Uterus (tissue), 4 donors: ENCODE results near the gene CHST11. TPM values are rescaled to one million over a fixed set of nuclear protein-coding genes. Genes with fewer than 3 reads are reported as not detected.

Experiments
- DNase-seq, 2 donors: peaks; one replicate each; pipeline ENCODE4 v3.0.0-alpha.2; 2019 to 2020
- H3K27ac ChIP-seq, 2 donors: fragments of 200-600 bp; sonication (generic); 1 replicate in 1 of 2; 2 replicates in 1 of 2; pipeline ENCODE4 v1.5.1; 2016 to 2018
- H3K27me3 ChIP-seq, 2 donors: fragments of 200-600 bp; sonication (generic); one replicate each; pipeline ENCODE4 v1.5.1; 2018 to 2019; ENCODE audit warnings: control low read depth in 1 of 2
- H3K36me3 ChIP-seq, 2 donors: fragments of 200-600 bp; sonication (generic); one replicate each; pipeline ENCODE4 v1.5.1; 2019; ENCODE audit warnings: control low read depth in 1 of 2
- H3K4me1 ChIP-seq, 2 donors: fragments of 200-600 bp; sonication (generic); one replicate each; pipeline ENCODE4 v1.5.1; 2018 to 2019; ENCODE audit warnings: control low read depth in 1 of 2
- H3K4me3 ChIP-seq, 2 donors: fragments of 200-600 bp; sonication (generic); 1 replicate in 1 of 2; 2 replicates in 1 of 2; pipeline ENCODE4 v1.5.1; 2018 to 2019; ENCODE audit warnings: mild to moderate bottlenecking in 1 of 2
- H3K9me3 ChIP-seq, 2 donors: fragments of 200-600 bp; sonication (generic); one replicate each; pipeline ENCODE4 v1.5.1; 2019; ENCODE audit warnings: control low read depth in 1 of 2
- POLR2A ChIP-seq, 2 donors: fragments of 450-650 bp; IDR thresholded peaks; one replicate each; pipeline ENCODE4 v1.6.1; 2016; ENCODE audit warnings: antibody characterized with exemption in 2 of 2, mild to moderate bottlenecking in 1 of 2, moderate library complexity in 1 of 2
- intact Hi-C: fragments of 100-400 bp; cut with DNase I; formaldehyde crosslinking; loops from one replicate; pipeline ENCODE4 v1.15.1; 2023; ENCODE audit warnings: low total_unique reads
- total RNA-seq, 4 donors: library from RNA; depleted of rRNA in 3 of 4; stranded (reverse); fragments of >200 nt in 3 of 4; gene quantifications; one replicate each; pipeline versions ENCODE4 v1.1.0 to v1.2.4, GENCODE V29; 2014 to 2023
- TF ChIP-seq, protein P1 (sequence below), 4 experiments: fragments of 200-600 bp in 2 of 4; fragments of 450-650 bp in 2 of 4; sonication (generic) in 2 of 4; IDR thresholded peaks; one replicate each; pipeline ENCODE4 v1.5.1; 2016 to 2019; ENCODE audit warnings: antibody characterized with exemption in 4 of 4, mild to moderate bottlenecking in 2 of 4, moderate library complexity in 1 of 4
- donor health status: DM: yes; HTN: yes; CAD: no.

Gene CHST11
- total RNA-seq, 4 donors from 2014 or later: 21.0 to 82.1 (median 58.7) TPM

DNA sequence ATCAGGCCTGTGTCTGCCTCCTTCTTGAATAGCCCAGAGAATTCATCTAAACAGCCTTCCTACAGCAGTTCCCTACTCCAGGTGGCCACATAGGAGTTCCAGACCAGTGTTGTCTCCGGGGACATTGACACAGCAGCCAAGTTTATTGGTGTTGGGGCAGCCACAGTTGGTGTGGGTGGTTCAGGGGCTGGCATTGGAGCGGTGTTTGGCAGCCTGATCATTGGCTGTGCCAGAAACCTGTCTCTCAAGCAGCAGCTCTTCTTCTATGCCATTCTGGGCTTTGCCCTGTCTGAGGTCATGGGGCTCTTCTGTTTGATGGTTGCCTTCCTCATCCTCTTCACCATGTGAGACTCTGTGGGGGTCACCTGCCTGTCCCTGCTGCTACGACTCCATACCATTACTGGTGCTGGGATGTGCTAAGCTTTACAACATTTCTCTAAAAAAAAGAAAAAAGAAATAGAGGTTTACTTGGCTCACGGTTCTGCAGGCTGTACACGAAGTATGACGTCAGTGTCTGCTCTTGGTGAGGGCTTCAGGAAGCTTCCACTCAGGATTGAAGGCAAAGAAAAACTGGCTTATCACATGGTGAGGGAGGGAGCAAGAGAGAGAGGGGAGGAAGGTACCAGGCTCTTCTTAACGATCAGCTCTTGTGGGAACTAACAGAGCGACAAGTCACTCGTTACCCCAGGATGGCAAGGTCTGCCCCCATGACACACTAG is 57.5 kb downstream of the CHST11 start:
- Histone ChIP-seq H3K9me3 (no peaks in the 10 kb centered on the region), H3K27ac (no peak overlapping the region), H3K4me1 (no peaks in the 10 kb centered on the region), H3K27me3 (no peaks in the 10 kb centered on the region), H3K36me3 (no peaks in the 10 kb centered on the region), H3K4me3 (no peak overlapping the region)
- TF ChIP-seq, protein P1, sequence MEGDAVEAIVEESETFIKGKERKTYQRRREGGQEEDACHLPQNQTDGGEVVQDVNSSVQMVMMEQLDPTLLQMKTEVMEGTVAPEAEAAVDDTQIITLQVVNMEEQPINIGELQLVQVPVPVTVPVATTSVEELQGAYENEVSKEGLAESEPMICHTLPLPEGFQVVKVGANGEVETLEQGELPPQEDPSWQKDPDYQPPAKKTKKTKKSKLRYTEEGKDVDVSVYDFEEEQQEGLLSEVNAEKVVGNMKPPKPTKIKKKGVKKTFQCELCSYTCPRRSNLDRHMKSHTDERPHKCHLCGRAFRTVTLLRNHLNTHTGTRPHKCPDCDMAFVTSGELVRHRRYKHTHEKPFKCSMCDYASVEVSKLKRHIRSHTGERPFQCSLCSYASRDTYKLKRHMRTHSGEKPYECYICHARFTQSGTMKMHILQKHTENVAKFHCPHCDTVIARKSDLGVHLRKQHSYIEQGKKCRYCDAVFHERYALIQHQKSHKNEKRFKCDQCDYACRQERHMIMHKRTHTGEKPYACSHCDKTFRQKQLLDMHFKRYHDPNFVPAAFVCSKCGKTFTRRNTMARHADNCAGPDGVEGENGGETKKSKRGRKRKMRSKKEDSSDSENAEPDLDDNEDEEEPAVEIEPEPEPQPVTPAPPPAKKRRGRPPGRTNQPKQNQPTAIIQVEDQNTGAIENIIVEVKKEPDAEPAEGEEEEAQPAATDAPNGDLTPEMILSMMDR (IDR thresholded peaks at IDR 0.05): no peak
- no peak for TF ChIP-seq POLR2A (IDR thresholded peaks at IDR 0.05)
- intact Hi-C loops: no loop called here
- DNase-seq: no peak

DNA sequence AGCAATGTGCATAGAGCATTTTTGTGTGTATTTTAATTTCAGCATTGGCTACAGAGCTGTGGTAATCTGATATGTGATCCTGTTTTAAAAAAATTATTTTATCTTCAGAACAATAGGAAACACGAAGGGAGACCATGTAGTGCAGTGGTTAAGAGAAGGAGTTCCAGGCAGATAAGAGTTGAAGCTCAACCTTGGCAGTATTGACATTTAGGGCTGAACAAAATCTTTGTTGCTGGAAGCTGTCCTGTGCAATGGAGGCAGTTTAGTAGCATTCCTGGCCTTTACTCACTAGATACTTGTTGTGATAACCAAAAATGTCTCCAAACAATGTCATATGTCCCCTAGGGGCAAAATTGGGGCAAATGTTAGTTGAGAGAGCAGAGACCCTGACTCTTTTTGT is 59.2 kb downstream of the CHST11 start:
- Histone ChIP-seq H3K9me3 (no peaks in the 10 kb centered on the region), H3K27me3 (no peaks in the 10 kb centered on the region), H3K4me1 (no peaks in the 10 kb centered on the region), H3K4me3 (no peak overlapping the region), H3K36me3 (no peaks in the 10 kb centered on the region), H3K27ac (no peak overlapping the region)
- no peak for TF ChIP-seq POLR2A (IDR thresholded peaks at IDR 0.05)
- TF ChIP-seq, protein P1 (IDR thresholded peaks at IDR 0.05): no peak
- intact Hi-C loops: no loop called here
- DNase-seq: no peak

DNA sequence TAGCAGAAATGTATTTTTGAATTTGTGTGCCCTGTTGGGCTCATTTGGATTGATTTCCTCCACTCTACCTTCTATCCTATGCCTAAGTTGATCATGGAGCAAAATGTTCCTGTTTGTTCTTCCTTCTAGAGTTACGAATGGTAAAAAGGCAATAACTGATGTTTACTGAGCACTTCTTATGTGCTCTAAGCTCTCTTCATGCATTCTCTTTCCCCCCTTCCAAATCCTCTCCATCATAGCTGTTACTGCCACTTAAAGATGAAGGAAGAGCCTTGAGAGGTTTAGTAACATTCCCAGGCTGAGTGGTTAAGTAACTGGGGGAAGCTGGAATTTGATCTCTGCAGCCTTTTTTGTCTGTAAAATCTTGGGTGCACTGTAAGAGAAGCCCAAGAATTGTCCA is 60.1 kb downstream of the CHST11 start:
- no peak overlapping the region for H3K4me3 ChIP-seq
- H3K27ac ChIP-seq: no peak overlapping the region
- H3K27me3 ChIP-seq: no peaks in the 10 kb centered on the region
- intact Hi-C loops: no loop called here
- H3K9me3 ChIP-seq: no peaks in the 10 kb centered on the region
- TF ChIP-seq, protein P1 (IDR thresholded peaks at IDR 0.05): no peak
- no peak for TF ChIP-seq POLR2A (IDR thresholded peaks at IDR 0.05)
- DNase-seq: no peak
- no peaks in the 10 kb centered on the region for H3K36me3 ChIP-seq
- H3K4me1 ChIP-seq: no peaks in the 10 kb centered on the region

DNA sequence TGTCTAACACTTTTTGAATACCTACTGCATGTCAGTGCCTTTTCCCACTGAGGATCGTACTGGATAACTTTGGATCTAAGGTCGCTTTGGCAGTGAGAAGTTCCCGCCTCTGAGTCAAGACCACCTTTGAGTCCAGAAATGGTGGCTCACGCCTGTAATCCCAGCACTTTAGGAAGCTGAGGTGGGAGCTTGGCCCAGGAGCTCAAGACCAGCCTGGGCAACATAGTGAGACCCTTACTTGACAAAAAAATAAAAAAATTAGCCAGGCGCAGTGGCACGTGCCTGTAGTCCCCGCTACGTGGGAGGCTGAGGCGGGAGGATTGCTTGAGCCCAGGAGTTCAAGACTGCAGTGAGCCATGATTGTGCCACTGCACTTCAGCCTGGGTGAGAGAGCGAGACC is 61.1 kb downstream of the CHST11 start:
- TF ChIP-seq, protein P1 (IDR thresholded peaks at IDR 0.05): no peak
- TF ChIP-seq POLR2A (IDR thresholded peaks at IDR 0.05): no peak
- no peaks in the 10 kb centered on the region for H3K27me3 ChIP-seq
- H3K27ac ChIP-seq: no peak overlapping the region
- intact Hi-C loops: no loop called here
- H3K4me1 ChIP-seq: no peaks in the 10 kb centered on the region
- no peak for DNase-seq
- no peaks in the 10 kb centered on the region for H3K9me3 ChIP-seq
- no peaks in the 10 kb centered on the region for H3K36me3 ChIP-seq
- H3K4me3 ChIP-seq: no peak overlapping the region

DNA sequence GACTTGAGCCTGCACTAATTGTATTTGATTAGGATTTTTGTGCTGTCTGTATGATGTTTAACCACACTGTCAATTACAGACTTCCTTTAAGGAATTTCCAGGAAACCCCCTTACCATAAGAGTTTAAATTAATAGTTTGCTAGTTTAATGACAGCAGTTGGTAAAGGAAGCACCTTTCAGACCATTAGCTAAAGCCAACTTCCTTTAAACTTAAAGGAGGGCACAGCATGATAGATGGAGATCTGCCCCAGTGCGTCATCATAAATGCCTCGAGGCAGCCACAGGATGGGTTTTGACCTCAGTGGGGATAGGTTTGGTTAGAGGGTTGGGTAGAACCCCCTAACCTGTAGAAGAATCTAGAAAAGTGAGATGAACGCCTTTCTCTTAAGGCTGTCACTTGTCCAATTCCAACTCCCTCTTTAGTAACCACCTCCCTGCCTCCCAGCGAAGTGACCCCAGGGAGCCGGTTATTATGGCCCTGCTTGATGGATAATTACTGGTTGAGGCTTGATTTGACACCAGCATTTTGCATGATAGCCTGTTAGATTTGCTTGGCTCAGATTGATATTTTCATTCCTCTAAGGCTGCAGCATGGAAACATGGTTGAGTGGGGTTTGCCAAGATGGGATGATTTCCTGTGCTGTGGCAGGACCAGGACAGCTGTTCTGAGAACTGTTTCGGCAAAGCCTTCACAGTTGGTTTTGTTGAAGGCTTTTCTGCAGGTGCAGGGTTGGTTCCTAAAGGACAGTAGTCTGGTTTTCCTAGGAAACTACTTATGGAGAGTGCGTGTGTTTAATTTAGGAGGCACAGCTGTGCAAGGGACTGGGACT is 62.7 kb downstream of the CHST11 start:
- H3K36me3 ChIP-seq: no peaks in the 10 kb centered on the region
- no peak for DNase-seq
- intact Hi-C loops: no loop called here
- no peak for TF ChIP-seq POLR2A (IDR thresholded peaks at IDR 0.05)
- TF ChIP-seq, protein P1 (IDR thresholded peaks at IDR 0.05): no peak
- H3K9me3 ChIP-seq: no peaks in the 10 kb centered on the region
- H3K27me3 ChIP-seq: no peaks in the 10 kb centered on the region
- no peak overlapping the region for H3K27ac ChIP-seq
- H3K4me3 ChIP-seq: no peak overlapping the region
- H3K4me1 ChIP-seq: no peaks in the 10 kb centered on the region
